A673 (cell line): ENCODE measurements around the gene KCNQ4.

Experiments used
- EZH2 ChIP-seq: fragments of 200-600 bp; sonication (generic); IDR thresholded peaks from 2 replicates; pipeline ENCODE4 v1.6.1; 2017; ENCODE audit warnings: borderline replicate concordance, low read depth, mild to moderate bottlenecking, mixed read lengths, antibody characterized with exemption, low read length; ENCODE audit not compliant: poor library complexity, severe bottlenecking
- TF ChIP-seq, protein P1 (sequence below): fragments of 300-800, 200-600 bp; sonication (generic); conservative IDR thresholded peaks from 2 replicates; pipeline ENCODE4 v1.5.1; 2017; ENCODE audit warnings: low read depth, mild to moderate bottlenecking, antibody characterized with exemption, low read length, moderate library complexity, mixed read lengths

GRCh38 chr1:40740039-40740996, 43.3 kb upstream of the KCNQ4 start:
- TF ChIP-seq, protein P1, sequence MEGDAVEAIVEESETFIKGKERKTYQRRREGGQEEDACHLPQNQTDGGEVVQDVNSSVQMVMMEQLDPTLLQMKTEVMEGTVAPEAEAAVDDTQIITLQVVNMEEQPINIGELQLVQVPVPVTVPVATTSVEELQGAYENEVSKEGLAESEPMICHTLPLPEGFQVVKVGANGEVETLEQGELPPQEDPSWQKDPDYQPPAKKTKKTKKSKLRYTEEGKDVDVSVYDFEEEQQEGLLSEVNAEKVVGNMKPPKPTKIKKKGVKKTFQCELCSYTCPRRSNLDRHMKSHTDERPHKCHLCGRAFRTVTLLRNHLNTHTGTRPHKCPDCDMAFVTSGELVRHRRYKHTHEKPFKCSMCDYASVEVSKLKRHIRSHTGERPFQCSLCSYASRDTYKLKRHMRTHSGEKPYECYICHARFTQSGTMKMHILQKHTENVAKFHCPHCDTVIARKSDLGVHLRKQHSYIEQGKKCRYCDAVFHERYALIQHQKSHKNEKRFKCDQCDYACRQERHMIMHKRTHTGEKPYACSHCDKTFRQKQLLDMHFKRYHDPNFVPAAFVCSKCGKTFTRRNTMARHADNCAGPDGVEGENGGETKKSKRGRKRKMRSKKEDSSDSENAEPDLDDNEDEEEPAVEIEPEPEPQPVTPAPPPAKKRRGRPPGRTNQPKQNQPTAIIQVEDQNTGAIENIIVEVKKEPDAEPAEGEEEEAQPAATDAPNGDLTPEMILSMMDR = no peak
- TF ChIP-seq EZH2 = no peak
